LHCN-M2 (cell line): Measurements from ENCODE around the gene CAMSAP1. TPM values are rescaled to one million over a fixed set of nuclear protein-coding genes. Genes with fewer than 3 reads are reported as not detected.

Experiments used
- DNase-seq: peaks from one replicate; pipeline ENCODE4 v3.0.0-alpha.2; 2012; ENCODE audit warnings: low read depth
- total RNA-seq: library from RNA; depleted of rRNA; stranded (reverse); fragments of >200 nt; gene quantifications from 2 replicates; pipeline ENCODE4 v1.2.3, GENCODE V29; 2014

Gene CAMSAP1
- total RNA-seq, 1 experiment from 2014 or later = 32.0 TPM

DNA sequence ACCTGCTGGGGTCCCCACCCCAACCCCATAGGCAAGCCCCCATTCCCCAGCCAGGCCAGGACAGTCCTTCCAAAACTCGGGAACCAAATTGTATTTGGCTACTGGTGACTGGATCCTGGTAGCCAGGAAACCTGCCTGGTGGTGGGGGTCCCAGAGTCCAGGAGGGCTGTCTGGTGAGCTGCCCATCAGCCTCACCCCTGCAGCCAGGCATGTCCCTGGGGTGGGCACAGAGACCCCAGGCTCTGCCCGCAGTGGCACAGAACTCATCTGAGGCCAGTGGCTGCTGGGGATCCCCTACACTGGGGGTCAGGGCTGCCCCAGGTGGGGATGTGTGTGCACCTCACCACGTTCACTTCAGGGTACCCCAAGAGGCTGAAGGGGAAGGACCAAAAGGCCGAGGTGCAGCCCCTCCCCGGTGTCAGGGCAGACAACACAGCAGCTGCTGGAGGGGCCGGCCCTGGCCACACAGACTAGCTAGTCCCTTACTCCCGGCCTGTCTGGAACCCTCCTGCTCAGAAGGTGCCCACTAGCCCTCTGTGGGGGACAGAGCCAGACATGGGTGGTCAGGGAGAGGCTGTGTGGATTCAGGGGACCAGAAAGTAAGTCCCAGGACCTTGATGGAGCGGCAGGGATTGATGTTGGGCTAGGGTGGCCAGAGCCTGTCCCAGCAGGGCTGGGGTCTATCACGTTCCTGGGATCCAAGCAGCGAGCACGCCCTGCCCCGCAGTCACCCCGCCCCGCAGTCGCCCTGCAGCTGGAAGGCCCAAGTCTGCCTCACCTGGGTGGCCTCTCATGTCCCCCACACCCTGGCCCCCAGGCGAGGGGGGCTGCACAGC lies 113.9 kb downstream of the CAMSAP1 start:
- no peak for DNase-seq

DNA sequence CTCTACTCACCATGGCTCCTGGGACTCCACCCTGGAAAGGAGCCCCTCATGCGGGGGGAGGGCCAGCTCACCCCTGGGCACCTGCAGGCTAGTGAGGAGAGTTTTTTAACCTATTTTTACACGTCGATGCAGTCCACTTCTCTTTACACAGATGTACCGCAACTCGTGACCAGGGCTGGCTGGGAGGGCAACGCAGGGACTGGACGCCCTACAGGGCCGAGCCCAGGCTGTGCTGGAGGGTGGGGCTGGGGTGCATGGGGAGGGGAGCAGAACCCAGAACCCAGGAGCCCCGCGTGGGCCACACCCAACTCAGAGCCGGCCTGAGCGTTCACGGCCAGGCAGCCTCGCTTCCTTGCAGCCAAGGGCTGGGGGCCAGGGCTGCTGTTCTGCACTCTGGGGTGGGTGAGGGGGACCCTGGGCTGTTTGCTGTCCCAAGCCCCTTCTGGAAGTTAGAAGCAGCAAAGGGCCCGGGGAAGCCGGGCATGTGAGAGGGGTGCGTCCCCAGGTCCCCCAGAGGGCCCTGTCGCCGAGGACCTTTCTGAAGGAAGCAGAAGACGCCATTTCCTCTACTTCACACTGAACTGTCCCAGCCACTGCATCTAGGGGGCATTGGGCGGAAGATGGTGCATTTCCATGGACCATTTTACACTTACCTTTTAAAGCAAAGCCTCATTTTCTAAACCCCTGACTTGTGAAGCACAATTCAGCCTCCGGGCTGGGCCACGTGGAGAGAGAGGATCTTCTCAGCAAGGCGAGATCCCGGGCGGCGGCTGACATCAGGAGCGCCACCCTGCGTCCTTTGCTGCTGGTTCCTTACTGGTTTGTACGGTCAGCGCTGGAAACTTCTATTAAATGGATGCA lies 114.8 kb downstream of the CAMSAP1 start:
- DNase-seq = no peak

DNA sequence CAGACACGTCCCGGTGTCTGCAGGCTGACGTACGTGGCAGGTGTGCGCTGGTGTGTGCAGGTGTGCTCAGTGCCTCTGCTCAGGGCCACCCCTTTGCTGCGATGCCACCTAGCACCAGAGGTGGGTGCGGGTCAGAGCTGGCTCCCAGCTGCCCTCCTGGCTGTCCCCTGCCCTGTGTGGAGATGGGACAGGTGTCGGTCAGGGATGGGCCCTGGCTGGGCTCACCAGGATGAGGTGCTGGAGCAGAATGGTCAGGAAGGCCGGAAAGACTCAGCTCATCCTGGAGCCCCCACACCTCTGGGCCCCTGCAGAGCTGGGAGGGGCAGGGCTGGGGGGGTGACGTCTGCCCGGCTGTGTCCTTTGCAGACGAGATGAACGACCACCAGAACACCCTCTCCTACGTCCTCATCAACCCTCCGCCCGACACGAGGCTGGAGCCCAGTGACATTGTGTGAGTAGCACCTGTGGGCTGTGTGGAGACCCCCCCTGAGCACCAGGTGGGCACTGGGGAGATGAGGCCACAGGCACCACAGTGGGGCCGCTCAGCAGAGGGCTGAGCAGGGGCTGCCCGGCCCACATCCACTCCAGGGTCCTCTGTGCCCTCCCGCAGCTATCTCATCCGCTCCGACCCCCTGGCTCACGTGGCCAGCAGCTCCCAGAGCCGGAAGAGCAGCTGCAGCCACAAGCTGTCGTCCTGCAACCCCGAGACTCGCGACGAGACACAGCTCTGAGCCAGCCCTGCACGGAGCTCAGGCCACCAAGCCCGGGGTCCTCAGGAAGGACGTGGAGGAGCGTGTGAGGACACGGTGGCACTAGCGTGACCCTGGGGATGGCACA lies 115.7 kb downstream of the CAMSAP1 start:
- DNase-seq = no peak

DNA sequence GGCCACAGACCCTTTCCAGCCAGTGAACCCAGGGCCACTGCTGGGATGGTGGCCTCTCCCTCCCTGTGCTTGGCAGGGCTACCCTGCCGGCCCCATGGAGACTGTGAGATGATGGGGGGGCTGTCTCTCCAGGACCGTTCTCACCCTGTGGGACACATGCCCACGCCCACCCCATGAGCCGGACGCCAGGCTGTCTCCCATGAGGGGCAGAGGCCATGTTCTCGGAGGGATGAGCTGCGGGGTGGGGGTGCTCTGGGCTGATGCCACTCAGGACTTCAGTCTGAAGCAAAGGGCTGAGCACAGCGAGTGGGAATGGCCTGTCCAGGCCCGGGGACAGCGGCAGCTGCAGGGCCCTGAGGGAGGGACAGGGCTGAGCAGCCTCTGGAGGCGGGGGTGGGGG lies 116.5 kb downstream of the CAMSAP1 start:
- no peak for DNase-seq

DNA sequence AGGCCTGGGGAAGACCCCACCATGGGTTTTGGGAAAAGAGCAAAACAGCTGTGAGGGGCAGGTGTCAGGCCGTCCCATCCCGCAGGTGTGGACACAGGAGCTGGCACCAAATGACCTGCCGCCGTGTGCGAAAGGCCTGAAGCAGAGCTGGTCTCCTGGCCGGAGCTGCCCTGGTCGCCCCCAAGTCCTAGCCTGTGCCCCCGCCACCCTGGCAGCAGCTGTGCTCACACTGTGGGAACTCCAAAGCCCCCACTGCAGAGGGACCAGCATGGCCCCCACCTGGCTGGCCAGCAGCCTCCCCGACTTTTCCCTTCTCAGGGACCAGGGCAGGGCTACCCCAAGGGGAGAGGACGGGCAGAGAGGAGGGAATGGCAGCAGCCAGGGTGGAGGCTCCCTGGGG lies 117.0 kb downstream of the CAMSAP1 start:
- DNase-seq = no peak

DNA sequence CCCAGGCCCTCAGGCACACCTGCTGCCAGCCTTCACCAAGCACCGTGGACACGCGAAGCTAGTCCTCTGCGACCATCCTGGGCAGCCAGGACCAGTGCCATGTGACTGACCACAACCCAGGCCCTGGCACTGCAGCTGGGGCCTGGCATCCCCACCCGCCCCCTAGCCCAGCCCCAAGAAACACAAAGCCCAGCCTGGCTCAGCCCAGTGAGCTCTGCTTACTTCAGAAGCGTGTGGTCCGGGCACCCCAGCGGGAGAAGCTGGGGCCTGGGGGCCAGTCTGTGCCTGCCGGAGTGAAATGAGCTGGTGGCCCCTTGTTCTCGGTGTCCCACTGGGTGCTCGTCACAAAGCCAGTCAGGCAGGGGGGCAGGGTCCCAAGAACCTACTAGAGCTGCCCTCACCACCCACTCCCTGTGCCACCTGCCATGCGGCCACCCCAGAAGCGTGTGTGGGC lies 117.5 kb downstream of the CAMSAP1 start:
- DNase-seq = no peak

DNA sequence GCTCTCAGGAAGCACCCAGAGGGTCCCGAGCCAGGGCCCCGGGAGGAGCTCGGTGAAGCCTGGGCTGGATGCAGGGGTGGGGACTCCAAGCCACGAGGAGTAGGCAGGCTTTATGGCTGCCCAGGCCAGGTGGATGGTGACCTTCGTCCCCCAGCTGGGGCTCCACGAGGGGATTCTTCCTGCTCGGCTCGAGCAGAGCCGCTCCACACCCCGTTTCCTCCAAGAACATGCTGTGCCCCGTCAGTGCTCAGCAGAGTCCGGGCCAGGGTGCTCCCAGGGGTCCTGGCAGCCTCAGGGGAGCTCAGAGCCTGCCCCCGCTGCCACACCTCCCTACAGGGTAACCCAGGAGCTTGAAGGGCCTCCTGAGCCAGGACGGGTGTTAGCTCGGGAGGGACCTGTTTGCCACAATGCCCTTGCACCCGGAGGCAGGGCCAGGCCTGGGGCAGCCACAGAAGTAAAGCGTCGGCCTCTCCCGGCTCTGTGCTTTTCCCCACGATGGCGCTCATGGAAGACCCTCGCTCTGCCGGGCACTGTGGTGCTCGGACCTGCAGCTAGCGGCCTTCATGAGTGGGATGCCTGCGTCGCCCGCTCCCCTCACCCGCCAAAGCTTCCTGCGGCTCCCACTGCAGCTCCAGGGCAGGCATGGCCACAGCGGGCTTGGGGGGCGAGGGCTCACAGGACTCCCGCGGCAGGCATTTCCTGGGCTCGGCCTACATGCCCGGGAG lies 118.6 kb downstream of the CAMSAP1 start:
- DNase-seq = no peak

DNA sequence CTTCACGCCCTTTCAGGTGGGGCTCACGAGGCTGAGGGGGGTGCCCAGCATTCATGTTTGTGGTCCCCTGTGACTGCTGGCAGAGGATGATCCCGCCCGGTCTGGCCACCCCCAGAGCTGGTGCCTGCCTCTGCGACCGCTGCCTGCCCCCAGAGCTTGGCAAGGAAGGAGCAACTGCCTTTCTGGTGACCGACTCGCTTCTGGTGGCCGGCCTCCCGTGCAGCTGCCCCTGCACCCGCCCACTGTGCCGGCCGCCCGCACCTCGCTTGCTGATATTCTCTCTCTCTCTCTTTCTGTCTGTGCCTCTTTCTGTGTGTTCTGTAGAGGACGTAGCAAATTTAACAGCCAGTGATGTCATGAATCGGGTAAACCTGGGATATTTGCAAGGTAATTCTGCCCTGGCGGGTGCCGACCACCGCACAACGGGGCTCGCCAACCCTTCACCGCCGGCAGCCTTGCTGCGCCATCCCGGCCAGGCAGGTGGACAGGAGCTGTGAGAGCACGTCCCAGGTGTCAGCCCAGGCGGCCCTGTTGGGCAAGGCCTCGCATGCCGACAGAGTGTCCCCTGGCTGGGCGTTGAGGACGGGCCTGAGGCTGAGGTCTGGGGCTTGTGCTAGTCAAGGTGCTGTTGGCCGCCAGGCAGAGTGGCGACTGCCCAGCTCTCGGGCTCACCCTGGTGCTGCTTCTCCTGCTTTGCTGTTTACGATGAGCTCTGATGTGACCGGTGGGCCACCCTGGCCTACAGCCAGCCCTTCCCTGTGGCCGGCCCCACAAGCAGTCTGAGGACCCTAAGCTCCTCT lies 119.4 kb downstream of the CAMSAP1 start:
- DNase-seq = no peak

DNA sequence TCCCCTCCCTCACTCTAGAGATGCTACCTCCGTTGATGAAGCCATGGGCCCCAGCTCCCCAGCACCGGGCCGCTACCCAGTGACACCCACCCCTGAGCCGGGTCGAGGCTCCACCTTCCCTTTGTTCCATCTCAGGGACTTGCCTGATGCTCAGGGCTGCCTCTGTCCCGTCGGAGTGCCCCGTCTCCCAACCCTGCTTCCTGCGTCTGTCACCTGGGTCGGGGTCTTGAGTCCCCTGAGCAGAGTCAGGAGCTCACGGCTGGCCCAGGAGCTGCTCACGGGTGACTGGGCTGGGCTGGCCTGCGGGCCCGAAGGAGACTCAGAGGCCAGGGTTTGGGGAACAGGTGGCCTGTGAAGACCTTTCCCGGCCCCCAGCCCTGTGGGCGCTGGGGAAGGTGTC lies 120.0 kb downstream of the CAMSAP1 start:
- no peak for DNase-seq

DNA sequence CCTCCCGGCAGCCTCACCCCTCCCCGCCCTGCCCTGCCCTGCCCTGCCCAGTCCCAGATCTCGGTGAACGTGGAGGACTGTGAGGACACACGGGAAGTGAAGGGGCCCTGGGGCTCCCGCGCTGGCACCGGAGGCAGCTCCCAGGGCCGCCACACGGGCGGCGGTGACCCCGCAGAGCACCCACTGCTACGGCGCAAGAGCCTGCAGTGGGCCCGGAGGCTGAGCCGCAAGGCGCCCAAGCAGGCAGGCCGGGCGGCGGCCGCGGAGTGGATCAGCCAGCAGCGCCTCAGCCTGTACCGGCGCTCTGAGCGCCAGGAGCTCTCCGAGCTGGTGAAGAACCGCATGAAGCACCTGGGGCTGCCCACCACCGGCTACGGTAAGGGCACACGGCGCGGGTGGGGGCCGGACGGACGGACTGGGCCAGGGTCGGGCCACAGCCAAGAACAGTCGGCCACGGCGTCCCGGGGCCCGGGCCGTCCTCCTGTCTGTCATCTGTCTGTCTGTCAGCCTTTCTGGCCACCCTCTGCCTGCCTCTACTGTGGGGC lies 121.1 kb downstream of the CAMSAP1 start:
- no peak for DNase-seq

DNA sequence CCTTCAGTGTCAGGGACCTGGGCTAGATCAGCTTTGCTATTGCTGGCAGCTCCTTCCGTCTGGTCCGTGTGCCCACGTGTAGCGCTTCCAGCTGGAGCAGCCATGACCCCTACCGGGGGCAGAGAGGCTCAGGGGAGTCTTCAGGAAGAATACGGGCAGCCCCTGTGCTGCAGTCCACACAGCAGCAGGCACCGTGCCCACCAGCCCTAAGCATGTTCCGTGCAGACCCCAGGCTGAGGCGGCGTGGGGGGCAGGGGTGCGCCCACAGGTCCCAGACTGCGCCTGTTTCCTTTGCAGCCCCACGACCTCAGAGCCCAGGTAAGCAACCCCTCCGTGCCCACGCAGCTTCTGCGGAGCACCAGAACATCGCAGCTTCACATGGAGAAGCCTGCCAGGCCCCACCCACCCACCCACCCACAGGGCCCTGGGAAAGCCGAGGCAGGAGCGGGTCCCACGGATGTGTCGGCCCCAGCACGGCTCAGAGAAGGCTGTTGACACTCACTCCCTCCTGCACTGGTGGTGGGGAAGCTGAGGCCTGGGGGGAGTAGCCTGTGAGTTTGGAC lies 122.3 kb downstream of the CAMSAP1 start:
- DNase-seq = no peak

DNA sequence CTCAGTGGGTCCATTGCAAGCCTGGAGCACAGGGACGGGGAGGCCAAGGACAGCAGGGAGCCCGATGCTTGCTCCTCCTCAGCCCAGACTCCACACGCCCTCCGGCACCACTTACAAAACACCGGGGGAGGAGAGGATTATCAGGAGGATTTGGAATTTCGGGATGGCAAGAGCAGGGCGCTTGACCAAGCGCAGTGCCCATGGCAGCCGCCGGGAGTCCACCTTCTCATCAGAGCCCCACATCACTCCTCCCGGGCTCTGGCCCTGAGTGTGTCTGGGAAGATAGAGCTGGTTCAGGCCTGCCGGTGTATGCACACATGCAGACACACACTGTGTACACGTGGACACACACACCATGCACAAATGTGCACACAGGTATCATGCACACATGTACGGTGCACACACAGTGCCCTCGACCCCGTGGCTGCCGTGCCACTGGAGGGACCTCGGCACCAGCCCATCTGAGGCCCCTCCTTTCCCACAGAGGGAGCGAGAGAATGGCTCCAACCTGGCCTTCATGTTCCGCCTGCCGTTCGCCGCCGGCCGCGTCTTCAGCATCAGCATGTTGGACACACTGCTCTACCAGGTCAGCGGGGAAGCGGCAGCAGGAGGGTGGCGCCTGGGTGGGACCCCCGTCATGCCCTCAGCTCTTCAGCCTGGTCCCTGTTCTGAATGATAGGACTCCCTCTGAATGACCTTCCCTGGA lies 123.7 kb downstream of the CAMSAP1 start:
- no peak for DNase-seq

DNA sequence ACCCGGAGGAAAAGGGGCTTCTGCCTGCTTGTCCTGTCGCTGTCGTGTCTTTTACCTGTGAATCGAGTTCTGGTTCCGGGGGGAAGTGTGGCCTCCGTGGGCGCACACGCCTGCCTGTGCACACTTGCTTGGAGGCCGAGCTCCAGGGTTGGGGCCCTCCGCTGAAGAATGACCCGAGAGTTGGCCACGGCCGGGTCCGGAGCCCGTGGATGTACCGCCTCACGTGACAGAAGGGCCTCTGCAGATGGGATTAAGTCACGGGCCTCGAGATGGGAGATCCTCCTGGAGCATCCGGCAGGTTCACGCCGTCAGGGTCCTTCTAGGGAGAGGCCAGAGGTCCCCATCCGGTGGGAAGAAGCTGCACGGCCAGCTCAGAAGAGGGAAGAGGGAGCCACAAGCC lies 124.4 kb downstream of the CAMSAP1 start:
- DNase-seq = no peak

DNA sequence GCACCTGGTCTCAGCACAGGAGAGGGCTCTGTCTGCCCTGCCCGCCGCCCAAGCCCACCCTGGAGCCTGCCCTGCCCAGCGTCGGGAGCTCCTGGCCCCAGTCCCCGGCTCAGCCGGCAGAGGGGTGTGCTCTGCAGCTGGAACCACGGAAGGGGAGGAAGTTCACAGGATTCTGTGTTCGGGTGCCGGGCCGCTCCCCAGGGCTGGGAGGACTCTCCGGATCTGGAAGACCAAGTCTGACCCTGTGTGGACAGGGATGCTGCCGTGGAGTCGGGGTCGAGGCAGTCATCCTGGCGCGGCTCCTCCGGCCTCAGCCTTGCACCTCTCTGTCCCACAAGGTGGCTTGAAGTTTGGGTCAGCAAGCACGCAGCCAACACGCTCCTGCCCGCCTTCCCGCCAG lies 126.7 kb downstream of the CAMSAP1 start:
- DNase-seq = no peak

DNA sequence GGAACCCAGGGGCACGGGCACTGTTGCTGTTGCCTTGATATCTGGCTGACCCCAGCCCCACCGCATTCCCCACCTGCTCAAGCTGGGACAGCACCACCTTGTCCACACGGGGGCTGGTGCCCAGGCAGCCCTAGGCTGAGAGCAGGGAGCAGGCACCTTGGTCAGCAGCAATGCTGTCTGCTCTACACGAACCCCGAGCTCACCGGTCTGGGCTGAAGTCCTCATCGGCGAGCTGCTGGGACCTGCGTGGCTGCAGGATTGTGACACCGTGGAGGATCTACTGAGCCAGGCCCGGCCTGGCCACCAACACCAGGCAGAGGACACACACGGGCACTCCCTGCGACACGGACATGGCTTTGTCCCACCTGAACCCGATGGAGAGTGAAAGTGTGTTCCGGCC lies 127.3 kb downstream of the CAMSAP1 start:
- DNase-seq = no peak

DNA sequence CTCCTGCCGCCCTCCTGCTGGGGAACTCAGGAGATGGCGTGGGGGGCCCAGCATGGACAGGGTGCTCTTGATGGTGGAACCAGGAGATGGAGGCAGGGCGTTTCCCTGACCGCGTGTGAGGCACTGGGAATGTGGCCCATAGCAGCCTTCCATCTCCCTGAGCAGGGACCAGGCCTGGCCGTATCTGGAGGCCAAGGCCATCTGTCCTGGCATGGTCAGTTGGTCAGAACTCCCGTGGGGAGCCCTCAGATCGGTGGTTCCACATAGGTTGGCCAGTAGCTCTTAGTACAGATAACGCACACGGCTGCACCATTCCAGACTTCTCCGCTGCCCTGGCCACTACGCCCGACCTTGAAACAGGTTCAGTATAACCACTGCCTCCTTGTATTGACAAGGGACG lies 127.8 kb downstream of the CAMSAP1 start:
- no peak for DNase-seq

DNA sequence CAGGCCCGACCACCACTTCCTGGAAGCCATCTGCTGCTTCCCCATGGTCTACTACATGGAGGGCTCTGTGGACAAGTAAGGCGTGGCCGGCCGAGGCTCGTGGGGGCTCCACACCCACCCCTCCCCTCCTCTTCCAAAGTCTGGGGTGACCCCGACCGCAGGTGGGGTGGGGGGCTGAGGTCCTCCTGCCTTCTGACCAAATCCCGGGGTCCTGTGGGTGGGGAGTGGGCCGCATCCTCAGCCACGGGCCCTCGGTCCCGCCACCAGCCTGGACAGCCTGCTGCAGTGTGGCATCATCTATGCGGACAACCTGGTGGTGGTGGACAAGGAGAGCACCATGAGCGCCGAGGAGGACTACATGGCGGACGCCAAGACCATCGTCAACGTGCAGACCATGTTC lies 128.9 kb downstream of the CAMSAP1 start:
- no peak for DNase-seq

DNA sequence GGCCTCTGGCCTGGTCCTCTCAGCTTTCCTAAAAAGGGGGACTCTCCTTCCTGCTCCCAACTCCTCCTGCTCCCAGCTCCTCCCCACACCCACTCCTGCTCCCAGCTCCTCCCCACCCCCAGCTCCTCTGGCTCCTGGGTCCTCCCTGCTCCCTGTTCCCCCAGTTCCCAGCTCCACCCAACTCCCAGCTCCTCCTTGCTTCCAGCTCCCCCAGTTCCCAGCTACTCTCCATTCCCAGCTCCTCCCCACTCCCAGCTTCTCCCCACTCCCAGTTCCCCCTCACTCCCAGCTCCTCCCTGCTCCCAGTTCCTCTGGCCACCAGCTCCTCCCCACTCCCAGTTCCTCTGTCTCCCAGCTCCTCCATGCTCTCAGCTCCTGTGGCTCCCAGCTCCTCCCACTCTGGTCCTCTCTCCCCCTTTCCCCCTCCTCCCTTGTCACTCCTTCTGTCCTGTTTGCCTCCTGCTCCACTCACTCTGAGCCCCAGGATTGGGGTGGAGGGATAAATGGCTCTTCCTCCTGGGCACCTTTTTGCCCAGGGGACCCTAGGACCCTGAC lies 129.6 kb downstream of the CAMSAP1 start:
- no peak for DNase-seq
